ENCODE measurements around the gene PKDREJ. TPM values are rescaled to one million over a fixed set of nuclear protein-coding genes. Genes with fewer than 3 reads are reported as not detected.

PKDREJ gene
- total RNA-seq, 1 donor from 2014 or later, result under 0.01 TPM

GRCh38 chr22:46240073-46240472, 23.1 kb downstream of the PKDREJ start:
- no peak for DNase-seq (ENCODE audit: low read depth, low spot score)

GRCh38 chr22:46239261-46240048, 23.7 kb downstream of the PKDREJ start:
- DNase-seq (ENCODE audit: low read depth, low spot score), result no peak

- no peak for DNase-seq (ENCODE audit: low read depth, low spot score)
Observed at GRCh38 chr22:46238541-46238940, 24.6 kb downstream of the PKDREJ start.

GRCh38 chr22:46237453-46238124, 25.6 kb downstream of the PKDREJ start:
- DNase-seq (ENCODE audit: low read depth, low spot score), result no peak

GRCh38 chr22:46234969-46235368, 28.2 kb downstream of the PKDREJ start:
- no peak for DNase-seq (ENCODE audit: low read depth, low spot score)

- peak; percentile 10 for DNase-seq (ENCODE audit: low read depth, low spot score)
Observed at GRCh38 chr22:46233231-46233630, 29.9 kb downstream of the PKDREJ start.

GRCh38 chr22:46230262-46230901, 32.8 kb downstream of the PKDREJ start:
- no peak for DNase-seq (ENCODE audit: low read depth, low spot score)

GRCh38 chr22:46229701-46230100, 33.4 kb downstream of the PKDREJ start:
- no peak for DNase-seq (ENCODE audit: low read depth, low spot score)

- DNase-seq (ENCODE audit: low read depth, low spot score), result no peak
Observed at GRCh38 chr22:46226577-46226976, 36.6 kb downstream of the PKDREJ start.

GRCh38 chr22:46225631-46226030, 37.5 kb downstream of the PKDREJ start:
- DNase-seq (ENCODE audit: low read depth, low spot score), result no peak

- DNase-seq (ENCODE audit: low read depth, low spot score), result no peak
Observed at GRCh38 chr22:46224898-46225290, 38.2 kb downstream of the PKDREJ start.

GRCh38 chr22:46224044-46224897, 38.9 kb downstream of the PKDREJ start:
- DNase-seq (ENCODE audit: low read depth, low spot score), result no peak

- no peak for DNase-seq (ENCODE audit: low read depth, low spot score)
Observed at GRCh38 chr22:46220921-46221320, 42.2 kb downstream of the PKDREJ start.

- DNase-seq (ENCODE audit: low read depth, low spot score), result no peak
Observed at GRCh38 chr22:46219636-46220035, 43.5 kb downstream of the PKDREJ start.

GRCh38 chr22:46214616-46215015, 48.5 kb downstream of the PKDREJ start:
- no peak for DNase-seq (ENCODE audit: low read depth, low spot score)

- DNase-seq (ENCODE audit: low read depth, low spot score), result no peak
Observed at GRCh38 chr22:46214149-46214548, 49.0 kb downstream of the PKDREJ start.

- DNase-seq (ENCODE audit: low read depth, low spot score), result no peak
Observed at GRCh38 chr22:46213052-46213451, 50.1 kb downstream of the PKDREJ start.

- no peak for DNase-seq (ENCODE audit: low read depth, low spot score)
Observed at GRCh38 chr22:46212195-46212594, 50.9 kb downstream of the PKDREJ start.

GRCh38 chr22:46209262-46209661, 53.9 kb downstream of the PKDREJ start:
- no peak for DNase-seq (ENCODE audit: low read depth, low spot score)
